Measurements from ENCODE around the gene VSTM2A.
"Not testable (repeated sequence)": the region's sequence is repeated elsewhere in the genome, so short reads cannot be mapped to it uniquely, and the experiment has no call there.

The VSTM2A gene

GRCh38 chr7:54541669-54542625 is at the start of gene VSTM2A:
Gene VSTM2A, plus strand, starts transcription at chr7:54542375. Its CDS starts 356 bp downstream, at chr7:54542731.
- DNase-seq = no peak

- not testable (repeated sequence) for DNase-seq
Measured at GRCh38 chr7:54504531-54504930, 37.6 kb upstream of the VSTM2A start.

DNA sequence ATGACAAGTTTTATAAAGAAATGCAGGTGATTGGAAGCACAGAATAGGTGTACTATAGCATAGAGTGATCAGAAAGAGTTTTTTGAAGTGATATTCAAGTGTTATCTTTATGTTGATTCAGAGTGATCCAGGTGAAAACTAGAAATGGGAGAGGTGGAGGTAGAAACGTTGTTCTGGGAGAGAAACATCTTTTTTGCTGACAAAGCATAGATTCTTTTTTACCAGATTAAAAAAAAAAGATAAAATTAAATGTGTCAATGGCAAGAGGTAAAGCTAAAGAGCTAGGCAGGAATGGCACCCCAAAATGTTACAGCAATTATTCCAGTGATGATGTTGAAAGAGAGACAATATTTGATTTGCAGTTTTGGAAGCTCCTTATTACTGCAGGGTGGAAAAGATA is 12.6 kb upstream of the VSTM2A start:
- DNase-seq = no peak

DNA sequence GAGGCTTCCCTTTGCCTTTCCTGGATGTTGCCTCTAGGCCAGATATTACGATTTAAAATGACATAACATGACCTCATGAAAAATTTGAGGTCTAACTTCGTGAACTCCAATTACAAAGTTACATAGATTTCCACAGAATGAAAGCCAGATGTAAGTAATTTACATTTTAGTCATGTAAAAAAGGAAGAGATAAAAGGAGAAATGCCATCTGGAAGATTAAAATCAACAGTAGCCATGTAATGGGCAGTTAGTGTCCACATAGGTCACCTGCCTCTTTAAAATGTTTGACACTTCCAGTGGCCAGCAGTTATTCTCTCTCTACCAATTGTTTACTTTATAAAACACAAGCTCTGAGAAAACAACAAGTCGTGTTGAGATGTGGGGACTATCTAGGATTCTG is 4.1 kb upstream of the VSTM2A start:
- DNase-seq = no peak

- DNase-seq = no peak
Measured at GRCh38 chr7:54543051-54543488, 895 bp downstream of the VSTM2A start.

- no peak for DNase-seq
Measured at GRCh38 chr7:54544149-54544526, 2.0 kb downstream of the VSTM2A start.

GRCh38 chr7:54544527-54545240 is 2.5 kb downstream of the VSTM2A start:
- DNase-seq = no peak

GRCh38 chr7:54545241-54545563 is 3.0 kb downstream of the VSTM2A start:
- DNase-seq = no peak

- no peak for DNase-seq
Measured at GRCh38 chr7:54546081-54546985, 4.2 kb downstream of the VSTM2A start.

DNA sequence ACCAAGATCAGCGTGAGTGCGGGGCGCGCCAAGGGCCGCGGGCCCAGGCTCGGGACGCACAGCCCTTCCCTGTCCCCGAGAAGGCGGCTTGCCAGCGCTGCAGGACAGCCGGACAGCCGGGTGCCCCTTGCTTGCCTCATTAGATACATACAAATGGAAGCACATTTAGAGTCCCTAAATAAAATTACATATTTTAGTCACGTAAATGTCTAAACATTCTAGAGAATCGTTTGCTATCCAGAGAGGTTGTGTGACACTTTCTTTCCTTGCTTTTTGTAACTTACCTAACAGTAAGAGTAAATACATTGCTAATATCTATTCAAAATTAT is 4.8 kb downstream of the VSTM2A start:
- DNase-seq = no peak

GRCh38 chr7:54550471-54550870 is 8.3 kb downstream of the VSTM2A start:
- no peak for DNase-seq

DNA sequence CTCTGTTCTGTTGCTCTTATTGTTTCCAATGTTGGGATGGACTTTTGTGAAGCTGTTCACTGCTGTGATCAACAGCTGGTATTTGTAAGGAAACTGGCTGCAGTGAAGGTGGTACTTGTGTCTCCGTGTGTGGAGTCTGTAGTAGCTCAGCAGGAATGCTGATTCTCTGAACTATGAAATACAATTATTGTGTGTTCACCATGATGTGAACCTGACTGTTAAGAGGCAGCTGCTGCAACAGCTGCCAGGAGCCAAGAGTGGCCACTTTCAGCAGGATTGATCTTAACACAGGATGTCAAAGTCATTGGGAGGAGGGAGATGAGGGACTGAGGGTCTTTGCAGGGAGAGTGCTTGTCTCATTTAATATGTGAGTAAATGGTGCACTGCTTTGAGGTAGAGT is 13.9 kb downstream of the VSTM2A start:
- DNase-seq = no peak

DNA sequence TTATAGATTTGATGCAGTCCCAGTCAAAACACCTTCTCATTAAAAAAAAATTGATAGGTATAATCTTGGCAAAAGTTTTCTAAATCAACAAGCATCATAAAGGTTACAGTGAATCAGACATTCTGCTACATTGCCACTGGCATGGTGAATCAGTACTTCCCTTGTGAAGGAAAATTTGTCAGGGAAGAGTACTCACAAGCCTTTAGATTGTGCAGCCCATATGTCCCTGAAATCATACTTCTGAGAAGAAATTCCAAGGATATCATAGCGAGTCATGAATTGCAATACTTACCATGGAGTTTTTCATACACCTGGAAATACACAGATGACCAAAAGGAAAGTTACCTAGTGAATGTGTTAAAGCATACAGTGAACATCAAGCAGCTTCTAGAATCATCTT is 17.2 kb downstream of the VSTM2A start:
- DNase-seq = no peak

- no peak for DNase-seq
Measured at GRCh38 chr7:54560198-54560597, 18.0 kb downstream of the VSTM2A start.

DNA sequence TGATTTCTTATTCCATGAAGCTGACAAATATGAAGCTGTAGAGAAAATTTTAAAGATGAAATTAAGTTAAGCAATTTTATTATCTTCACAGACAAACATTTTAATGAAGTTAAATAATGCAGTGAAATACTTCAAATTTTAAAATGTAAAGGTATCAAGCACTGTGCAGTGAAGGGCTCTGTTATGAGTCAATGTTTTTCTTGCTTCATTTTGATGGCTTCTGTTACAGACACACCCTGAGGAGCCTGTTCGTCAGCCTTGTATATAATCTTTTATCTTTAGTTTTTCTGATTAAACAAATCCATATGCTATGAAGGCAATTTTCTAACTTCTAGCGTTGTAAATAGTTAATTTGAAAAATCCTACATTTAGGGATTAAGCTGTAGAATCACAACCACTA is 18.5 kb downstream of the VSTM2A start:
- DNase-seq = no peak

- no peak for DNase-seq
Measured at GRCh38 chr7:54563329-54563916, 21.2 kb downstream of the VSTM2A start.

- DNase-seq = no peak
Measured at GRCh38 chr7:54565432-54565831, 23.3 kb downstream of the VSTM2A start.

GRCh38 chr7:54581511-54581910 is 39.3 kb downstream of the VSTM2A start:
- no peak for DNase-seq

GRCh38 chr7:54591404-54592386 is 49.5 kb downstream of the VSTM2A start:
- DNase-seq = no peak

GRCh38 chr7:54596747-54597146 is 54.6 kb downstream of the VSTM2A start:
- DNase-seq = no peak

DNA sequence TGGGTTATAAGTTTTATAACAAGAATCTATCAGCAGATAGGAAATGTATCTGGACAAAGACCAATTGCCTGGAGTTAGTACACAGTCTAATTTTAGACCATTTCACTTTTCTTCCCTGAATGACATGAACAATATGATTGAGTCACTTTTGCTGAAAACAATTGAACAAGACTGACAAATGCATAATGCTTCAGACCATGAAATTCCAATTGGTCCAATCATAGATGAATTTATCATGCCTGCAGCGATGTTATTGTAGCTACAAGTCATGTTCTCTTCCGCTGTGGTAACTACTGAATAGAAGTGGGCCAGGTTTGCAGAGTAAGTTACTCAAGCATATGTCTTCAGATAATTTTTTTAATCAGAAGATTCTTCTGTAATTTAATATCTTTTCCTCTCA is 73.4 kb downstream of the VSTM2A start:
- no peak for DNase-seq
